LNCAP (cell line): ENCODE data around the gene DALRD3.

Source experiments
- CTCF ChIP-seq: fragments of 450-650 bp; IDR thresholded peaks from 2 replicates; pipeline ENCODE4 v1.5.1; 2017; ENCODE audit warnings: mild to moderate bottlenecking

DALRD3 gene

GRCh38 chr3:48989796-48990635, 28.4 kb downstream of the DALRD3 start, which contains the start of gene P4HTM:
Gene P4HTM, plus strand, starts transcription at chr3:48990241. Its CDS starts 16 bp downstream, at chr3:48990257.
- peak; percentile 48; the same call in 1 of the 2 replicates for TF ChIP-seq CTCF

- TF ChIP-seq CTCF = no peak
Observed at GRCh38 chr3:48989126-48989795, 29.1 kb downstream of the DALRD3 start.

GRCh38 chr3:48985831-48986376, 32.5 kb downstream of the DALRD3 start:
- no peak for TF ChIP-seq CTCF

- no peak for TF ChIP-seq CTCF
Observed at GRCh38 chr3:48984663-48985062, 33.7 kb downstream of the DALRD3 start.

GRCh38 chr3:48983096-48983495, 35.3 kb downstream of the DALRD3 start:
- no peak for TF ChIP-seq CTCF

GRCh38 chr3:48982686-48983085, 35.7 kb downstream of the DALRD3 start:
- TF ChIP-seq CTCF = no peak

GRCh38 chr3:48982016-48982415, 36.4 kb downstream of the DALRD3 start:
- TF ChIP-seq CTCF = no peak
